Lower leg skin (tissue), 3 donors: Measurements from ENCODE around the gene CSF2RB.

Experiments
- CTCF ChIP-seq, 3 donors: fragments of 450-650 bp; IDR thresholded peaks; one replicate each; pipeline ENCODE4 v1.5.1; 2016; ENCODE audit warnings: antibody characterized with exemption in 3 of 3, mild to moderate bottlenecking in 3 of 3, moderate library complexity in 2 of 3
- POLR2A ChIP-seq, 2 donors: fragments of 450-650 bp; IDR thresholded peaks; one replicate each; pipeline ENCODE4 v1.6.1; 2016 to 2017; ENCODE audit warnings: antibody characterized with exemption in 2 of 2, mild to moderate bottlenecking in 1 of 2, moderate library complexity in 1 of 2

GRCh38 chr22:36924151-36924698 lies 10.8 kb downstream of the CSF2RB start:
- TF ChIP-seq CTCF (IDR thresholded peaks at IDR 0.05) (no peak), POLR2A (IDR thresholded peaks at IDR 0.05) (no peak)
